Fibroblast of skin of scalp (primary cell): ENCODE results near the gene MAP3K7CL. TPM values are rescaled to one million over a fixed set of nuclear protein-coding genes. Genes with fewer than 3 reads are reported as not detected.

Experiments
- DNase-seq: peaks from one replicate; pipeline ENCODE4 v3.0.0-alpha.2; 2013
- polyA plus RNA-seq, 2 experiments: library from polyadenylated mRNA; unstranded; fragments of 120-200 nt; gene quantifications; one replicate each; pipeline ENCODE4 v1.2.1, GENCODE V29; 2013; ENCODE audit not compliant: insufficient read length in 2 of 2

The MAP3K7CL gene
- 20.3 TPM for polyA plus RNA-seq (2013, experiment 1 of 2; ENCODE audit: insufficient read length)
- 22.6 TPM for polyA plus RNA-seq (2013, experiment 2 of 2; ENCODE audit: insufficient read length)

- DNase-seq: peak; percentile 100
These were observed at the start of gene MAP3K7CL for GRCh38 chr21:29130270-29130969. MAP3K7CL (plus strand) TSS chr21:29130644; CDS start chr21:29133345, 2,701 bp downstream.

- no peak for DNase-seq
These were observed 48.2 kb upstream of the MAP3K7CL start for GRCh38 chr21:29082046-29082815.

- no peak for DNase-seq
These were observed 47.1 kb upstream of the MAP3K7CL start for GRCh38 chr21:29083306-29083705.

GRCh38 chr21:29084372-29084771 is 46.1 kb upstream of the MAP3K7CL start:
- no peak for DNase-seq

- DNase-seq: no peak
These were observed 45.2 kb upstream of the MAP3K7CL start for GRCh38 chr21:29085106-29085752.

- DNase-seq: peak; percentile 83
These were observed 39.4 kb upstream of the MAP3K7CL start for GRCh38 chr21:29091033-29091432.

- peak; percentile 60 for DNase-seq
These were observed 38.1 kb upstream of the MAP3K7CL start for GRCh38 chr21:29092102-29092959.

- DNase-seq: no peak
These were observed 34.0 kb upstream of the MAP3K7CL start for GRCh38 chr21:29096218-29097015.

- DNase-seq: no peak
These were observed 32.3 kb upstream of the MAP3K7CL start for GRCh38 chr21:29098156-29098555.

- DNase-seq: no peak
These were observed 27.6 kb upstream of the MAP3K7CL start for GRCh38 chr21:29102791-29103257.

- DNase-seq: peak; percentile 50
These were observed 26.2 kb upstream of the MAP3K7CL start for GRCh38 chr21:29104239-29104708.

GRCh38 chr21:29105218-29105617 is 25.2 kb upstream of the MAP3K7CL start:
- peak; percentile 37 for DNase-seq

GRCh38 chr21:29114765-29115500 is 15.5 kb upstream of the MAP3K7CL start:
- DNase-seq: peak; percentile 92

GRCh38 chr21:29115899-29116298 is 14.5 kb upstream of the MAP3K7CL start:
- DNase-seq: no peak

GRCh38 chr21:29117372-29117955 is 13.0 kb upstream of the MAP3K7CL start:
- no peak for DNase-seq

GRCh38 chr21:29121759-29122158 is 8.7 kb upstream of the MAP3K7CL start:
- no peak for DNase-seq

- no peak for DNase-seq
These were observed 5.8 kb upstream of the MAP3K7CL start for GRCh38 chr21:29124645-29125044.

GRCh38 chr21:29125191-29125590 is 5.3 kb upstream of the MAP3K7CL start:
- DNase-seq: no peak

GRCh38 chr21:29125979-29126378 is 4.5 kb upstream of the MAP3K7CL start:
- DNase-seq: no peak

GRCh38 chr21:29133241-29133640 is 2.8 kb downstream of the MAP3K7CL start:
- no peak for DNase-seq
